HG02970 (cell line): ENCODE data around the gene CCDC40.
"Not testable (repeated sequence)": the region's sequence is repeated elsewhere in the genome, so short reads cannot be mapped to it uniquely, and the experiment has no call there.

Experiments used
- ATAC-seq: cut with Tn5 transposase; IDR thresholded peaks from one replicate; pipeline ENCODE4 v1.9.1; 2021; ENCODE audit warnings: mild to moderate bottlenecking, moderate library complexity, moderate number of reproducible peaks; ENCODE audit not compliant: unreplicated experiment, low FRiP score

The CCDC40 gene

GRCh38 chr17:80035937-80036714 is at the start of gene CCDC40:
Gene CCDC40 (plus strand): TSS chr17:80036642. CDS start chr17:80036663, 21 bp downstream.
- no peak for ATAC-seq

GRCh38 chr17:79987187-79987934 is 49.1 kb upstream of the CCDC40 start:
- ATAC-seq: no peak

GRCh38 chr17:79987935-79988184 is 48.6 kb upstream of the CCDC40 start:
- no peak for ATAC-seq

- ATAC-seq: no peak
Observed at GRCh38 chr17:79988185-79988971, 48.1 kb upstream of the CCDC40 start.

- ATAC-seq: no peak
Observed at GRCh38 chr17:79989106-79989835, 47.2 kb upstream of the CCDC40 start.

GRCh38 chr17:79990051-79990592 is 46.3 kb upstream of the CCDC40 start:
- ATAC-seq: no peak

- no peak for ATAC-seq
Observed at GRCh38 chr17:79990704-79991103, 45.7 kb upstream of the CCDC40 start.

- no peak for ATAC-seq
Observed at GRCh38 chr17:79991140-79991923, 45.1 kb upstream of the CCDC40 start.

GRCh38 chr17:79991924-79992648 is 44.4 kb upstream of the CCDC40 start:
- no peak for ATAC-seq

- no peak for ATAC-seq
Observed at GRCh38 chr17:79992649-79993389, 43.6 kb upstream of the CCDC40 start.

- ATAC-seq: no peak
Observed at GRCh38 chr17:79993390-79994227, 42.8 kb upstream of the CCDC40 start.

GRCh38 chr17:79994228-79994569 is 42.2 kb upstream of the CCDC40 start:
- ATAC-seq: not testable (repeated sequence)

GRCh38 chr17:79994602-79995001 is 41.8 kb upstream of the CCDC40 start:
- ATAC-seq: no peak

- no peak for ATAC-seq
Observed at GRCh38 chr17:79995696-79996095, 40.7 kb upstream of the CCDC40 start.

GRCh38 chr17:79996291-79996690 is 40.2 kb upstream of the CCDC40 start:
- no peak for ATAC-seq

- ATAC-seq: no peak
Observed at GRCh38 chr17:79997011-79997660, 39.3 kb upstream of the CCDC40 start.

- ATAC-seq: no peak
Observed at GRCh38 chr17:80000136-80000535, 36.3 kb upstream of the CCDC40 start.
